ENCODE measurements around the gene BRICD5.

BRICD5 gene

GRCh38 chr16:2179107-2179501 lies 31.6 kb downstream of the BRICD5 start:
- no peak for DNase-seq

- no peak for DNase-seq
Observed at GRCh38 chr16:2178321-2179106, 32.1 kb downstream of the BRICD5 start.

- no peak for DNase-seq
Observed at GRCh38 chr16:2177561-2177960, 33.1 kb downstream of the BRICD5 start.

- DNase-seq, result no peak
Observed at GRCh38 chr16:2177101-2177500, 33.6 kb downstream of the BRICD5 start.

- no peak for DNase-seq
Observed at GRCh38 chr16:2176047-2176446, 34.6 kb downstream of the BRICD5 start.

GRCh38 chr16:2175454-2175853 lies 35.2 kb downstream of the BRICD5 start:
- DNase-seq, result no peak

GRCh38 chr16:2174396-2175131 lies 36.1 kb downstream of the BRICD5 start:
- no peak for DNase-seq

- no peak for DNase-seq
Observed at GRCh38 chr16:2173916-2174315, 36.7 kb downstream of the BRICD5 start.

GRCh38 chr16:2173366-2173765 lies 37.3 kb downstream of the BRICD5 start:
- DNase-seq, result no peak

GRCh38 chr16:2172688-2173335 lies 37.9 kb downstream of the BRICD5 start:
- no peak for DNase-seq

- no peak for DNase-seq
Observed at GRCh38 chr16:2171601-2172178, 39.0 kb downstream of the BRICD5 start.

GRCh38 chr16:2170587-2171435 lies 39.9 kb downstream of the BRICD5 start:
- DNase-seq, result no peak

GRCh38 chr16:2170080-2170479 lies 40.6 kb downstream of the BRICD5 start:
- DNase-seq, result no peak

- no peak for DNase-seq
Observed at GRCh38 chr16:2167068-2167638, 43.5 kb downstream of the BRICD5 start.

- no peak for DNase-seq
Observed at GRCh38 chr16:2166263-2167067, 44.2 kb downstream of the BRICD5 start.

- no peak for DNase-seq
Observed at GRCh38 chr16:2165861-2166260, 44.8 kb downstream of the BRICD5 start.

GRCh38 chr16:2163211-2163881 lies 47.3 kb downstream of the BRICD5 start:
- DNase-seq, result no peak

- no peak for DNase-seq
Observed at GRCh38 chr16:2162676-2163118, 48.0 kb downstream of the BRICD5 start.

- no peak for DNase-seq
Observed at GRCh38 chr16:2161911-2162310, 48.8 kb downstream of the BRICD5 start.

- DNase-seq, result no peak
Observed at GRCh38 chr16:2160915-2161551, 49.6 kb downstream of the BRICD5 start.
